MM.1S (cell line): ENCODE data around the gene MRPL23.

Source experiments
- CTCF ChIP-seq: fragments of 300-600 bp; sonication (generic); IDR thresholded peaks from 2 replicates; pipeline ENCODE4 v1.5.1; 2016; ENCODE audit warnings: antibody characterized with exemption, low read length, mixed read lengths
- EZH2 ChIP-seq: fragments of 300-600 bp; sonication (generic); optimal IDR thresholded peaks from 2 replicates; pipeline ENCODE3; 2017; ENCODE audit warnings: low read depth, mild to moderate bottlenecking, antibody characterized with exemption, low read length, mixed read lengths
- EZH2phosphoT487 ChIP-seq: fragments of 300-600 bp; sonication (generic); IDR thresholded peaks from 2 replicates; pipeline ENCODE4 v1.6.1; 2018; ENCODE audit warnings: antibody characterized with exemption, low read length

GRCh38 chr11:1934335-1935155 lies 12.6 kb upstream of the MRPL23 start:
- TF ChIP-seq CTCF (no peak), EZH2 (no peak), EZH2phosphoT487 (no peak)
